GM18508 (cell line): Measurements from ENCODE around the gene CHST12.
"Not testable (repeated sequence)": the region's sequence is repeated elsewhere in the genome, so short reads cannot be mapped to it uniquely, and the experiment has no call there.

Source experiments
- ATAC-seq: cut with Tn5 transposase; IDR thresholded peaks from one replicate; pipeline ENCODE4 v1.9.1; 2021; ENCODE audit warnings: moderate number of reproducible peaks; ENCODE audit not compliant: insufficient read depth, unreplicated experiment

The CHST12 gene

DNA sequence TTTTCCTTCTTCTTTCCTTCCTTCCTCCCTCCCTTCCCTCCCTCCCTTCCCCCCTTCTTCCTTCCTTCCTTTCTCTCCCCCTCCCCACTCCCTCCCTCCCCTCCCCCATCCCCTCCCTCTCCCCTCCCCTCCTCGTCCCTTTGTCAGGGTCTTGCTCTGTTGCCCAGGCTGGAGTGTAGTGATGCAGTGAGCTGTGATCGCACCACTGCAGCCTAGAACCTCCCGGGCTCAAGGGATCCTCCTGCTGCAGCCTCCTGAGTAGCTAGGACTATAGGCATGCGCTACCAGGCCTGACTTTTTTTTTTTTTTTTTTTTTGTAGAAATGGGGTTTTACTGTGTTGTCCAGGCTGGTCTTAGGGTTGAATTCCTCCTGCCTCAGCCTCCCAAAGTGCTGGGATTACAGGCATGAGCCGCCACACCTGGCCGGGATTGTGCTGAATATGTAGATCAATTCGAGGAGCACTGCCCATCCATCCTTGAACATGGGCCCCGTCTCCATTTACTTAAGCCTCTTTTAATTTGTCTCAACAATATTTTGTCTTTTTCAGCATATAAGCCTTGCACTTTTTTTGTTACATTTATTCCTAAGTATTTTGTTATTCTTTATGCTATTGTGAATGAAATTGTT, 49.3 kb downstream of the CHST12 start:
- no peak for ATAC-seq

DNA sequence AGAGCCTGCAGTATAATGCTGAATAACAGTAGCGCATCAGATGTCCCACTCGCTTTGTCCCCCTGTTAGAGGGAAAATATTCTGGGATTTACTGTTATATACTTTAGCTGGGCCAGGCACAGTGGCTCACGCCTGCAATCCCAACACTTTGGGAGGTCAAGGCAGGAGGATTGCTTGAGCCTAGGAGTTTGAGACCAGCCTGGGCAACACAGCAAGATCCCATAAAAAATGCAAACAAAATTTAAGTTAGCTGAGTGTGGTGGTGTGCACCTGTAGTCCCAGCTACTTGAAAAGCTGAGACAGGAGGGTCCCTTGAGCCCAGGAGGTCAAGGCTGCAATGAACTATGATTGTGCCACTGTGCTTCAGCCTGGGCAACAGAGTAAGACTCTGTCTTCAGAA, 50.4 kb downstream of the CHST12 start:
- not testable (repeated sequence) for ATAC-seq

GRCh38 chr7:2459674-2460073, 56.3 kb downstream of the CHST12 start:
- no peak for ATAC-seq

GRCh38 chr7:2460188-2460587, 56.8 kb downstream of the CHST12 start:
- no peak for ATAC-seq

DNA sequence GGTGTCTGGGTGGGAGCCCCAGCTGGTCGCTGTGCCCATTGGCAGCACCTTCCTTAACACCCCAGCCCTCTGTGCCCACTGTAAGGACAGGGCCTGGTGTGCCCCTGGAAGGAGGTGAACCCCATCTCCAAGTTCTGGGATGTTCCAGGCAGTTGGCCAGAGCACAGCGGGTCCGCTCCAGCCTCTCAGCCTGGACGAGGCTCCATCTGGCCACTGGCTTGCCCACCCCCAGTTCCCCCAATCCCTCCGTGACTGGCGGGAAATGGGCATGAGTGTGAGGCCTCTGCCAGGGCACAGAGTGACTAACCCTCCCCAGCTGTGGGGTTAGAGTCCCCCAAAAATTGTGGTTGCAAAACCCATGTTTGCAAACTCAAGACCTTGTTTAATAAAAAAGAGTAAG, 57.2 kb downstream of the CHST12 start:
- no peak for ATAC-seq

DNA sequence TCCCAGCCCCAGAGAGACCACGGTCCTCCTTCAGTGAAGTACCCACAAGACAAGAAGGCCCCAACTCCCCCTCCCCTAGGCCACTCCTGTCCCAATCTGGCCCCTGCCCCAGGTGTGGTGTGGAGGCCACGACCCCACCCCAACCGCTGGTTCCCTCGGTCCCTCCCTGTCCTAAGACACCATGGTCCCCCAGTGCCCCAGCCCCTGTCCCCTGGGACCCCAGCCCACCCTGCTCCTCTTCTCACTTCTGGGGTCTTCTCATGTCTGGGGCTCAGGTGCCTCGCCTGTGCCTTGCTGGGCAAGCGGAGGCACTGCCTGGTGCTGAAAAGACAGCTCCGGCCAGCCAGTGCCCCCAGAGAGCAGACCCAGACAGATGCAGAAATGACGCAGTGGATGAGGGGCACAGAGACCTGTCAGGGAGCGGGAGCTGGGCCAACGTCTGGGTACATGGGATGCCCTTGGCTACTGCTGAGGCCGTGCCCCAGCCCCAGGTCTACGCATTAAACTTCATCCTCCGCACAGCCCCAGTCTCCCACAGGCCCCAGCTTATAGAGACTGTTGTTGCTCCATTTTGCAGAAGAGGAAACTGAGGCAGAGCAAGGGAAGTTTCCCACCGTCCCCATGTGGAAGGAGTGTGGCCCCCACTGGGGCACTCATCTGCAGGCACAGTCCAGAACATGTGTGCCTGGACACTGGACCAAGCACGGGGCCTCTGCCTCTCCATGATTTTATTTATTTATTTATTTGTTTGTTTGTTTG, 58.0 kb downstream of the CHST12 start:
- ATAC-seq: no peak

DNA sequence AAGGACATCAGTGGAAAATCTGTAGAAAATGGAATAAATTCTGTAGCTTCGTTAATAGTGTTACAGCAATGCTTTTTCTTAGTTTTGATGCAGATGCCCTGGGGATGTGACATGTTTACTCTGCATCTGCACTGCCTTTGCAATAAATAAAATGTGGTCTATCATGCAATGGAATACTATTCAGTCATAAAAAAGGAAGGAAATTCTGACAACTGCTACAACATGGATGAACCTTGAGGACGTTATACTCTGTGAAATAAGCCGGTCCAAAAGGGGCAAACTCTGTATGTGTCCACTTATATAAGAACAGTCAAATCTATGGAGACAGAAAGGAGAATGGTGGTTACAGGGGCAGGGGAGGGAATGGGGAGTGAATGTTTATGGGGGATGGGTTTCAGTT, 59.3 kb downstream of the CHST12 start:
- ATAC-seq: no peak

GRCh38 chr7:2465928-2466327, 62.5 kb downstream of the CHST12 start:
- no peak for ATAC-seq

DNA sequence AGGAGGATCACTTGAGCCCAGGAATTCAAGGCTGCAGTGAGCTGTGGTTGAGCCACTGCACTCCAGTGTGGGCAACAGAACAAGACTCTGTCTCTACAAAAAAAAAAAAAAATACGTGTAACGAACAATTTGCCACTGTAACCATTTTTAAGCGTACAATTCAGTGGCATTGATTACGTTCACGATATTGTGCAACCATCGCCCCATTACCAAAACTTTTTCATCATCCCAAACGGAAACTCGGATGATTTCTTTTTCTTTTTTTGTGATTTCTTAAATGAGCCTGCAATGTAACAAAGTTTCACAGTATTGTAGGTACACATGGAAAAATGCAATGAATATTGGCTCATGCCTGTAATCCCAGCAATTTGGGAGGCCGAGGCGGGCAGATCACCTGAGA, 63.3 kb downstream of the CHST12 start:
- no peak for ATAC-seq

DNA sequence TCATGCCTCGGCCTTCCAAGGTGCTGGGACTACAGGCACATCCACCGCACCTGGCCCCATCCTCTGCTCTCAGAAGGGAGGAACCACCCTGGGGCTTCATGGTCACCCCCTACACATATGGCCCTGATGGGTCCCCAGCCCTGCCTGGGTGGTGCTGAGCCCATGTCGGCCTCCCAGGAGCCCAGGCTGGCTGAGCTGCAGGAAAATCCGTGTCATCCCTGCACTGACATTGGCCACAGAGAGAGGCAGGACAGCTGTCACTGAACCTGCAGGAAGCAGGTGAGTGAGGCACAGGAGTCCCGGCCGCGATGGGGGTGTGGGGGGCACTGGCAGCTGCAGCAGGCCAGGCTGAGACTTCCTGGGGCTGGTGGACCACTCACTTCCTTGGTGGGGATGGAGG, 64.8 kb downstream of the CHST12 start:
- no peak for ATAC-seq

DNA sequence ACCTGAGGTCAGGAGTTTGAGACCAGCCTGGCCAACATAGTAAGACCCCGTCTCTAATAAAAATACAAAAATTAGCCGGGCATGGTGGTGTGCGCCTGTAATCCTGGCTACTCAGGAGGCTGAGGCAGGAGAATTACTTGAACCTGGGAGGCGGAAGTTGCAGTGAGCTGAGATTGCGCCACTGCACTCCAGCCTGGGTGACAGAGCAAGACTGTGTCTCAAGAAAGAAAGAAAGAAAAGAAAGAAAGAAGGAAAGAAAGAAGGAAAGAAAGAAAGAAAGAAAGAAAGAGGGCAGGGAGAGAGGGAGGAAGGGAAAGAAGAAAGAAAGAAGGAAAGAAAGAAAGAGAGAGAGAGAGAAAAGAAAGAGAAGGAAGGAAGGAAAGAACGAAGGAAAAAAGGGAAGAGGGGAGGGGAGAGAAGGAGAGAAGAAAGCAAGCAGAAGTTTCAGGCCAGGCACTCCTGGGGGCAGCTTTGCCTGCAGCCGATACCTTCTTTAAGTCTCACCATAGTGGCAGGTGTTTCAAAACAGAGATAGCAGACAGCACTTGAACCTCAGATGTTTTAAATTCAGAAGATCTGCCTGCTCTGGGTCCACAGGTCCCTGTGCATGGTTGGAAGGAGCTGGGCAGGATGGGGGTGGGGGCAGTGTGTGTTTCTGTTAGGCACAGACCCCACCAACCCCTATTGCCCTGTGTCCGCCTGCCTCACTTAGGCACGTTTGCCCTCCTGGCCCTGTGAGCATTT, 66.2 kb downstream of the CHST12 start:
- ATAC-seq: not testable (repeated sequence)

DNA sequence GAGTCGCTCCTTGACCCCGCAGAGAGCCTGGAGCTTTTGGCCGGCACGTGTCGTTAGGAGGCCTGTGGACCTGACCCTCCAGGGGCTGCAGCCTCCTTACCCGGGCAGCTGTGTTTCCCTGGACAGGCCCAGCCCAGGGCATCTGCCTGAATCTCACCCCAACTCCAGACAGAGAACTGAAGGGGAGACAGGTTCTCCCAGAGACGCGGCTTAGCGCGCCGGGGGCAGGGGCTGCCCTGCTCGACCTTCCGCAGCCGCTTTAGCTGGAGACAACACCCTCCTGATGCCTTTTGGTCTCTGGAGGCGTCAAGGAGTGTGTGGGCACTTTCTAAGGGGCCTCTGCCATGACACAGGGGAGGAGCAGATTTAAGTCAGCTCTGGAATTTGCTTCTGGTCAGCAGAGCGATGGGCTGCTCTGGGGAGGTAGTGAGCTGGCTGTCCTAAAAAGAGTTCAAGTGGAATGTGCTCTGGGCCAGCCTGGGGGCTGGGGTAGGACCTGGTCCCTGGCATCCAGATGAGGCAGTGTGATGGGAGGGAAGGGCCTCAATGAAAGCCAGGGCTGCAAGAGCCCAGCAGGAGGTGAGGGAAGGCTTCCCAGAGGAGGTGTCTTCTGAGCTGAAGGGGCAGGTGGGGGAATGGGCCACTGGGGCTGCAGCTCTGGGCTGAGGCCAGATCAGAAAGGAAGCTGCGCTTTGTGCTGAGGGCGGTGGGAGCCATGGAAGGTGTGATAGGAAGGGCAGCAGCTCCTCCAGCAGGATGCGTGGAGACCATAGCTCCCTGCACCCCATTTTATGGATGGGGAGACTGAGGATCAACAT, 67.0 kb downstream of the CHST12 start:
- ATAC-seq: no peak

DNA sequence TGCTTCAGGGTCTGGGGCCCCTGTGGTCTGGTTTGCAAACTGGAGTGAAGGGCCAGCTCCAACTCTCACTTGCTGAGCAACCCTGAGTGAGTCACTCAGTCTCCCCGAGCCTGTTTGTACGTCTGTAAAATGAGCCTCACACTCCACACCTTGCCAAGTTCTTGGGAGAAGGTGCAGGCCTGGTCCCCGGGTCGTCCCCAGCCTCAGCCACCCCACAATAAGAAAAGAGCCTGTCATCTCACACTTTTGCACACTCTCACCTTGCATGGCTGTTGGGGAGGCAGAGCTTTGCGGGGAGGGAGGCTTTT, 67.6 kb downstream of the CHST12 start:
- no peak for ATAC-seq

GRCh38 chr7:2471396-2471795, 68.0 kb downstream of the CHST12 start:
- ATAC-seq: no peak

- ATAC-seq: no peak
Measured at GRCh38 chr7:2472739-2473138, 69.3 kb downstream of the CHST12 start.

- ATAC-seq: no peak
Measured at GRCh38 chr7:2473496-2474180, 70.2 kb downstream of the CHST12 start.

DNA sequence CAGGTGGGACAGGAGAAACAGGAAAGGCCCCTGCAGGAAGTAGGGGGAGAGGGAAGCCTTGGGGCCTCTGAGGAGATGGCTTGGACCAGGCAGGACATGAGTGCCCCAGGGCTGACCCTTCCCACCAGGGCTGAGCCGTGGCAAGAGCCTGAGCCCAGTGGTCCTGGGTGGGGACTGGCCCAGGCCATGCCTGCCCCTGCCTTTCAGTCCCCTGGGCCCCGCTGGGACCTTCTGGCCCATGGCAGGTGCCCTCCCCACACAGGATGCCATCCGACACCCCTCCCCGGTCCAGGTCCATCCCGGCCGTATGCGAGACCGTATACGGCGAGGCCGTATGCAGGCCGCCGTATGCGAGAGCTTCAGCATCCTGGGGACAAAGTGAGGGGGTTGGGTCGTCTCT, 70.8 kb downstream of the CHST12 start:
- no peak for ATAC-seq

- no peak for ATAC-seq
Measured at GRCh38 chr7:2474813-2475677, 71.6 kb downstream of the CHST12 start.

DNA sequence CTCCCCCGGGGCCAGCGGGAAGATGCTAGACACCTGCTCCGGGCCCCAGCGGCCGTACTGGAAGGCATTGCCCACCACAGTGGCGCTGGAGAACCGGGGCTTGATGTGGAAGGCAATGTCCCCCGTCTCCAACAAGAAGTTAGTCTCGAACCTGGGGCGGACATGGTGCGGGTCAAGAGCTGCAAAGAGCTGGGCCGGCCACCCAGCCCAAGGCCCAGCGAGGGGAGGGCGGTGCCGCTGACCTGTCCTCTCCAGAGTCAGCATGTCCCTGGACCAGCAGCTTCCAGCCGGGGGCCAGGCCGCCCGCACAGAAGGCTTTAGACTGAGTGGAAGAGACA, 72.2 kb downstream of the CHST12 start:
- ATAC-seq: no peak
